K562 (cell line): ENCODE measurements around the gene TMEM25. TPM values are rescaled to one million over a fixed set of nuclear protein-coding genes. Genes with fewer than 3 reads are reported as not detected.

ENCODE experiments used
- ATAC-seq: fragments of 200-7000 bp; cut with Tn5 transposase; 3 replicates; pipeline ENCODE4 v1.9.1; 2020; ENCODE audit warnings: moderate library complexity
- Bru-seq: library from RNA; stranded (reverse); fragments of 400-500 nt; gene quantifications from one replicate; lab custom pipeline; 2021; lab: Mats Ljungman, UMichigan
- BruChase-seq, 2 experiments: library from RNA; stranded (reverse); fragments of 400-500 nt; gene quantifications; one replicate each; lab custom pipeline; 2021; lab: Mats Ljungman, UMichigan
- BruUV-seq: library from RNA; stranded (reverse); fragments of 400-500 nt; replicated peaks from 2 replicates; lab custom pipeline; 2021; lab: Mats Ljungman, UMichigan
- CTCF ChIA-PET: fragments of 300-600 bp; formaldehyde crosslinking; extraction: SDS; loops from one replicate; lab custom pipeline; 2021; ENCODE audit warnings: low intra/inter-chr PET ratio; lab: Yijun Ruan, JAX
- POLR2A ChIA-PET: fragments of 300-600, 350-650 bp; sonication (Branson Sonifier 250); formaldehyde crosslinking; extraction: SDS; loops from one replicate; lab custom pipeline; 2021; ENCODE audit warnings: antibody characterized with exemption, inconsistent platforms; lab: Yijun Ruan, JAX
- DNase-seq, 4 experiments: peaks; one replicate each; pipeline versions ENCODE4 v3.0.0 to v3.0.0-alpha.2; 2011 to 2018; ENCODE audit warnings: low spot score in 3 of 4, mixed read lengths in 3 of 4; ENCODE audit errors: extremely low read depth in 1 of 4
- FAIRE-seq: peaks from 2 replicates; lab custom pipeline; 2011; peaks lifted over from hg19 to GRCh38; lab: Jason Lieb, UNC
- H2AFZ ChIP-seq: 2 replicates; pipeline ENCODE4 v1.6.0; 2011; ENCODE audit warnings: low read depth, low read length, control low read depth, inconsistent platforms
- H3K27ac ChIP-seq: fragments of 200-600 bp; 3 replicates; pipeline ENCODE4 v1.8.0; 2011; ENCODE audit warnings: low read depth, mild to moderate bottlenecking, control low read depth, inconsistent platforms, low read length, moderate library complexity, mixed read lengths; ENCODE audit errors: extremely low read depth
- H3K27me3 ChIP-seq, 2 experiments: fragments of 300-600 bp in 1 of 2; 2 replicates in 1 of 2; 3 replicates in 1 of 2; pipeline versions ENCODE4 v1.6.0 to v1.8.0; 2011; ENCODE audit warnings: inconsistent platforms in 2 of 2, low read length in 2 of 2, mild to moderate bottlenecking in 1 of 2, mixed read lengths in 1 of 2, moderate library complexity in 1 of 2; ENCODE audit not compliant: control insufficient read depth in 2 of 2, insufficient read depth in 2 of 2
- H3K36me3 ChIP-seq: fragments of 300-600 bp; 3 replicates; pipeline ENCODE4 v1.8.0; 2011; ENCODE audit warnings: mild to moderate bottlenecking, low read length, inconsistent platforms; ENCODE audit not compliant: control insufficient read depth, insufficient read depth
- H3K4me1 ChIP-seq, 2 experiments: fragments of 200-600 bp in 1 of 2; replicated peaks in 1 of 2; 2 replicates in 1 of 2; 3 replicates in 1 of 2; pipeline versions ENCODE4 v1.5.1 to v1.8.0; 2011; ENCODE audit warnings: inconsistent platforms in 2 of 2, low read length in 2 of 2, mild to moderate bottlenecking in 1 of 2, mixed read lengths in 1 of 2, moderate library complexity in 1 of 2; ENCODE audit not compliant: control insufficient read depth in 2 of 2, insufficient read depth in 2 of 2
- H3K4me2 ChIP-seq: 2 replicates; pipeline ENCODE4 v1.6.1; 2011; ENCODE audit warnings: low read length, control low read depth, inconsistent platforms, mixed read lengths; ENCODE audit not compliant: insufficient read depth
- H3K4me3 ChIP-seq: fragments of 200-600 bp; sonication (generic), shearing (Covaris generic); 2 replicates; pipeline ENCODE4 v1.5.1; 2016; ENCODE audit warnings: control low read depth, inconsistent platforms
- H3K79me2 ChIP-seq: fragments of 200-600 bp; 3 replicates; pipeline ENCODE4 v1.8.0; 2011; ENCODE audit warnings: low read length, inconsistent platforms; ENCODE audit not compliant: control insufficient read depth, insufficient read depth
- H3K9ac ChIP-seq, 2 experiments: 2 replicates each; pipeline versions ENCODE4 v1.6.0 to v1.6.1; 2011; ENCODE audit warnings: low read depth in 2 of 2, low read length in 2 of 2, control low read depth in 1 of 2, inconsistent platforms in 1 of 2, mild to moderate bottlenecking in 1 of 2, mixed read lengths in 1 of 2; ENCODE audit not compliant: insufficient read depth in 1 of 2
- H3K9me1 ChIP-seq: one replicate; pipeline ENCODE4 v1.6.0; 2011; ENCODE audit warnings: inconsistent platforms, mild to moderate bottlenecking, low read length, moderate library complexity; ENCODE audit not compliant: control insufficient read depth, insufficient read depth
- H3K9me3 ChIP-seq: replicated peaks from 2 replicates; pipeline ENCODE4 v1.5.1; 2011; ENCODE audit warnings: low read depth, low read length, inconsistent platforms; ENCODE audit not compliant: control insufficient read depth, insufficient read depth
- H4K20me1 ChIP-seq: replicated peaks from 2 replicates; pipeline ENCODE4 v1.6.1; 2011; ENCODE audit warnings: low read length, inconsistent platforms, mixed read lengths; ENCODE audit not compliant: control insufficient read depth, insufficient read depth
- NCOA2 ChIP-seq, 2 experiments: fragments of 450-650 bp; IDR thresholded peaks; 2 replicates each; pipeline ENCODE4 v1.6.1; 2018; ENCODE audit warnings: mild to moderate bottlenecking in 2 of 2, moderate library complexity in 1 of 2; ENCODE audit not compliant: partially characterized antibody in 2 of 2
- ZFX ChIP-seq: sonication (generic); formaldehyde crosslinking; IDR thresholded peaks from 2 replicates; pipeline ENCODE4 v1.8.0; 2022; ENCODE audit warnings: mild to moderate bottlenecking, missing genetic modification reagents, moderate library complexity
- ZNF583 ChIP-seq: fragments of 250-450 bp; sonication (Bioruptor Pico); IDR thresholded peaks from 2 replicates; pipeline ENCODE4 v1.4.0; 2020
- WGBS: fragments of 100-300 bp; shearing (Covaris generic); methylation state at CpG from one replicate; pipeline ENCODE4 v1.1.6; 2016; ENCODE audit warnings: low coverage, mixed read lengths; ENCODE audit not compliant: insufficient coverage; ENCODE audit errors: missing lambda C conversion rate; 5-methylcytosine and 5-hydroxymethylcytosine counted together
- in situ Hi-C: fragments of 300-500 bp; cut with MboI; formaldehyde crosslinking; loops from 4 replicates; pipeline ENCODE4 v1.15.0; 2018; ENCODE audit warnings: inconsistent platforms, mixed read lengths
- intact Hi-C: fragments of 100-400 bp; cut with micrococcal nuclease; formaldehyde crosslinking; loops from 2 replicates; pipeline ENCODE4 v1.14.2; 2022
- long read RNA-seq, 3 experiments: library from polyadenylated mRNA in 2 of 3; library from RNA in 1 of 3; unstranded in 2 of 3; stranded (forward) in 1 of 3; transcript quantifications; one replicate each; pipeline ENCODE4 v2.0.0, GENCODE V29; 2019 to 2022
- polyA minus RNA-seq, 3 experiments: library from RNA; depleted of rRNA, polyadenylated mRNA; stranded (reverse); fragments of >200 nt; gene quantifications; 2 replicates each; pipeline ENCODE4 v1.2.3, GENCODE V29; 2011
- polyA plus RNA-seq, 8 experiments: library from polyadenylated mRNA; depleted of rRNA in 4 of 8; stranded (reverse) in 5 of 8; unstranded in 3 of 8; fragments of >200 nt; fragmentation: Nextera tagmentation in 2 of 8; fragmentation: Illumina TruSeq in 1 of 8; extraction: Ambion mirVana in 2 of 8; extraction: Trizol in 1 of 8; gene quantifications; 2 replicates each; pipeline versions ENCODE4 v1.2.1 to v1.2.3, GENCODE V29; 2011 to 2014; ENCODE audit warnings: inconsistent platforms in 1 of 8, missing spikeins in 1 of 8
- total RNA-seq, 7 experiments: library from RNA; depleted of rRNA in 6 of 7; stranded (reverse); fragments of >200 nt in 6 of 7; fragmentation: Illumina TruSeq in 2 of 7; extraction: Trizol in 2 of 7; gene quantifications; 2 replicates each; pipeline versions ENCODE4 v1.2.1 to v1.2.3, GENCODE V29; 2011 to 2021; ENCODE audit warnings: low replicate concordance in 1 of 7
- TF ChIP-seq, protein P1 (sequence below): sonication (generic); formaldehyde crosslinking; IDR thresholded peaks from 2 replicates; pipeline ENCODE4 v1.8.0; 2022; ENCODE audit warnings: mild to moderate bottlenecking, low read depth, missing genetic modification reagents
- TF ChIP-seq, protein P2 (sequence below): IDR thresholded peaks from 3 replicates; pipeline ENCODE4 v1.6.1; 2011; ENCODE audit warnings: borderline replicate concordance, mild to moderate bottlenecking, moderate library complexity; ENCODE audit not compliant: insufficient read length; ENCODE audit errors: extremely low read depth
- TF ChIP-seq, protein P3 (sequence below), 3 experiments: IDR thresholded peaks in 2 of 3; conservative IDR thresholded peaks in 1 of 3; 2 replicates each; pipeline ENCODE4 v1.5.1; 2011 to 2012; ENCODE audit warnings: low read length in 3 of 3, mild to moderate bottlenecking in 3 of 3, control low read depth in 2 of 3, improper control_type of control experiment in 1 of 3, inconsistent platforms in 1 of 3, low read depth in 1 of 3, mixed read lengths in 1 of 3, moderate library complexity in 1 of 3; ENCODE audit not compliant: insufficient read depth in 2 of 3

TMEM25 gene
- 15.4 and 39.3 TPM in 2 replicates for total RNA-seq (2011; cell fraction: chromatin; rRNA removed; ENCODE audit: low replicate concordance)
- 19.7 and 20.1 TPM in 2 replicates for total RNA-seq (2011; cell fraction: nucleolus; rRNA removed)
- total RNA-seq (2011; cell fraction: nucleoplasm; rRNA removed) = 15.8 and 18.2 TPM in 2 replicates
- total RNA-seq (2014; rRNA removed) (1.5 and 2.1 TPM in 2 replicates), total RNA-seq (2014; rRNA removed; fragmentation: Illumina TruSeq; extraction: Trizol) (0.77 and 1.2 TPM in 2 replicates), total RNA-seq (2015; rRNA removed; fragmentation: Illumina TruSeq; extraction: Trizol) (1.8 and 2.0 TPM in 2 replicates), total RNA-seq (2021) (3.2 TPM in 2 replicates), polyA plus RNA-seq (2011; rRNA removed) (2.2 and 7.1 TPM in 2 replicates), polyA plus RNA-seq (2014; fragmentation: Illumina TruSeq; extraction: Trizol) (2.7 and 3.4 TPM in 2 replicates), polyA plus RNA-seq (2014; fragmentation: Nextera tagmentation; extraction: Ambion mirVana) (under 1 TPM; 0.34 to 0.49 TPM), polyA plus RNA-seq (2014; rRNA removed) (3.8 and 4.3 TPM in 2 replicates), polyA minus RNA-seq (2011; rRNA and poly(A)+ RNA removed) (4.1 and 5.3 TPM in 2 replicates), Bru-seq, nascent RNA (percentile 39 among the genes with signal in this experiment), BruChase-seq, experiment 1, labeled RNA remaining after a 2-hour chase (percentile 36 among the genes with signal in this experiment), BruChase-seq, experiment 2, labeled RNA remaining after a 6-hour chase (percentile 40 among the genes with signal in this experiment)
- polyA plus RNA-seq (2011; cell fraction: cytosol; rRNA removed) = 4.0 and 6.3 TPM in 2 replicates
- polyA plus RNA-seq (2011; cell fraction: nucleus; rRNA removed) = 35.3 and 59.2 TPM in 2 replicates
- 1.6 and 4.2 TPM in 2 replicates for polyA plus RNA-seq (2012)
- 2.1 and 6.1 TPM in 2 replicates for polyA minus RNA-seq (2011; cell fraction: cytosol; rRNA and poly(A)+ RNA removed)
- 11.3 and 17.8 TPM in 2 replicates for polyA minus RNA-seq (2011; cell fraction: nucleus; rRNA and poly(A)+ RNA removed)
- long read RNA-seq, experiment 1, partial matches to known transcripts = 1 of 5 reads
- long read RNA-seq, experiment 1, other reads (novel, unspliced or antisense) = 1 of 5 reads
- long read RNA-seq, experiment 2 = 0 reads
- long read RNA-seq, experiment 3 = 0 reads

DNA sequence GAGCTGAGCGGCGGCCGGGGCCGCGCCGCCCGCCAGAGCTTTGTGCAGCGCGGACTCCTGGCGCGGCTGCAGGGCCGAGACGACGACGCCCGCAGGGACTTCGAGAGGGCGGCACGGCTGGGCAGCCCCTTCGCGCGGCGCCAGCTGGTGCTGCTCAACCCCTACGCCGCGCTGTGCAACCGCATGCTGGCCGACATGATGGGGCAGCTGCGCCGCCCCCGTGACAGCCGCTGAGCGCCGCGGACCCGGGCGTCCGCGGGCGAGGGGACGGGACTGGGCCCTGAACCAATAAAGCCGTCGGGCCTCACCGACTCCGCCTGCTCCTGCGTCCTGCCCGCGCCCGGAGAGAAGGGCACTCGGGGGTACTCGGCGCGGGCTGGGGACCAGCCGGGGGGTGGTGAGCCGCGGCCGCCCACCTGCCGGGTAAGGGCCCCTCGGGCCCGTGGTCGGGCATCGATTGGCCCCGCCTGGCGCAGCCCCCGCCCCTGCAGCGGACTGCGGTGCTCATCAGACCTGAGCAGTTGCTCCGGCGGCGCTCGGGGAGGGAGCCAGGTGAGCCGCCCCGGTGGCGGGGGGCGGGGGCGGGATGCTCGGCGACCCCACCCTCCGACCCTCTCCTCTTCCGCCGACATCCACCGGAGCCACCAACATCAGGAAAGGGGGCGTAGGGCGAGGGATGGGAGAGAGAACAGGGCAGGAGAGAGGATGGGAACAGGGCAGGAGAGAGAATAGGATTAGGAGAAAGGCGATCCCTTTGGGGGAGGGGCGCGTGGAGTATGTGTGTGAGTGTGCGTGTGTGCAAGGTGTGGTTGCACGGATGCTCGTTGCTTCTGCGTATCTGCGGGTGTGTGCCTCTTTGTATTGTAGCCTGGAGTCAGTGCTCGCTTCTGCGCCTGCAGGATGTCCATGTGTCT, at the start of gene TMEM25:
TSS of gene TMEM25 (plus strand) at position 510 of the 914 bp plus-strand sequence. CDS start 610 bp downstream, outside the sequence.
- H3K9ac ChIP-seq = peak within 1 kb of the TSS; percentile 69 to 91
- TF ChIP-seq ZFX (CRISPR knock-in tag) (peak; percentile 98), NCOA2 (IDR thresholded peaks at IDR 0.05; ENCODE audit: partially characterized antibody in 2 of 2) (no peak), ZNF583 (CRISPR knock-in tag) (0 out of 2 replicates have a peak, but pooled peaks have one; percentile 45)
- TF ChIP-seq, protein P1, sequence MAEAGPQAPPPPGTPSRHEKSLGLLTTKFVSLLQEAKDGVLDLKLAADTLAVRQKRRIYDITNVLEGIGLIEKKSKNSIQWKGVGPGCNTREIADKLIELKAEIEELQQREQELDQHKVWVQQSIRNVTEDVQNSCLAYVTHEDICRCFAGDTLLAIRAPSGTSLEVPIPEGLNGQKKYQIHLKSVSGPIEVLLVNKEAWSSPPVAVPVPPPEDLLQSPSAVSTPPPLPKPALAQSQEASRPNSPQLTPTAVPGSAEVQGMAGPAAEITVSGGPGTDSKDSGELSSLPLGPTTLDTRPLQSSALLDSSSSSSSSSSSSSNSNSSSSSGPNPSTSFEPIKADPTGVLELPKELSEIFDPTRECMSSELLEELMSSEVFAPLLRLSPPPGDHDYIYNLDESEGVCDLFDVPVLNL = 0 out of 2 replicates have a peak, but pooled peaks have one; percentile 32
- TF ChIP-seq, protein P2, sequence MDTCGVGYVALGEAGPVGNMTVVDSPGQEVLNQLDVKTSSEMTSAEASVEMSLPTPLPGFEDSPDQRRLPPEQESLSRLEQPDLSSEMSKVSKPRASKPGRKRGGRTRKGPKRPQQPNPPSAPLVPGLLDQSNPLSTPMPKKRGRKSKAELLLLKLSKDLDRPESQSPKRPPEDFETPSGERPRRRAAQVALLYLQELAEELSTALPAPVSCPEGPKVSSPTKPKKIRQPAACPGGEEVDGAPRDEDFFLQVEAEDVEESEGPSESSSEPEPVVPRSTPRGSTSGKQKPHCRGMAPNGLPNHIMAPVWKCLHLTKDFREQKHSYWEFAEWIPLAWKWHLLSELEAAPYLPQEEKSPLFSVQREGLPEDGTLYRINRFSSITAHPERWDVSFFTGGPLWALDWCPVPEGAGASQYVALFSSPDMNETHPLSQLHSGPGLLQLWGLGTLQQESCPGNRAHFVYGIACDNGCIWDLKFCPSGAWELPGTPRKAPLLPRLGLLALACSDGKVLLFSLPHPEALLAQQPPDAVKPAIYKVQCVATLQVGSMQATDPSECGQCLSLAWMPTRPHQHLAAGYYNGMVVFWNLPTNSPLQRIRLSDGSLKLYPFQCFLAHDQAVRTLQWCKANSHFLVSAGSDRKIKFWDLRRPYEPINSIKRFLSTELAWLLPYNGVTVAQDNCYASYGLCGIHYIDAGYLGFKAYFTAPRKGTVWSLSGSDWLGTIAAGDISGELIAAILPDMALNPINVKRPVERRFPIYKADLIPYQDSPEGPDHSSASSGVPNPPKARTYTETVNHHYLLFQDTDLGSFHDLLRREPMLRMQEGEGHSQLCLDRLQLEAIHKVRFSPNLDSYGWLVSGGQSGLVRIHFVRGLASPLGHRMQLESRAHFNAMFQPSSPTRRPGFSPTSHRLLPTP = no peak
- TF ChIP-seq, protein P3, sequence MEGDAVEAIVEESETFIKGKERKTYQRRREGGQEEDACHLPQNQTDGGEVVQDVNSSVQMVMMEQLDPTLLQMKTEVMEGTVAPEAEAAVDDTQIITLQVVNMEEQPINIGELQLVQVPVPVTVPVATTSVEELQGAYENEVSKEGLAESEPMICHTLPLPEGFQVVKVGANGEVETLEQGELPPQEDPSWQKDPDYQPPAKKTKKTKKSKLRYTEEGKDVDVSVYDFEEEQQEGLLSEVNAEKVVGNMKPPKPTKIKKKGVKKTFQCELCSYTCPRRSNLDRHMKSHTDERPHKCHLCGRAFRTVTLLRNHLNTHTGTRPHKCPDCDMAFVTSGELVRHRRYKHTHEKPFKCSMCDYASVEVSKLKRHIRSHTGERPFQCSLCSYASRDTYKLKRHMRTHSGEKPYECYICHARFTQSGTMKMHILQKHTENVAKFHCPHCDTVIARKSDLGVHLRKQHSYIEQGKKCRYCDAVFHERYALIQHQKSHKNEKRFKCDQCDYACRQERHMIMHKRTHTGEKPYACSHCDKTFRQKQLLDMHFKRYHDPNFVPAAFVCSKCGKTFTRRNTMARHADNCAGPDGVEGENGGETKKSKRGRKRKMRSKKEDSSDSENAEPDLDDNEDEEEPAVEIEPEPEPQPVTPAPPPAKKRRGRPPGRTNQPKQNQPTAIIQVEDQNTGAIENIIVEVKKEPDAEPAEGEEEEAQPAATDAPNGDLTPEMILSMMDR (IDR thresholded peaks at IDR 0.05 in 2 of 3, conservative IDR thresholded peaks at IDR 0.05 in 1 of 3; ENCODE audit: insufficient read depth in 2 of 3, low read depth in 1 of 3, low read length in 3 of 3) = 0 out of 6 replicates have a peak, but pooled peaks of 1 of the 3 experiments have one; percentile 2

More for the DNA sequence above, at the start of gene TMEM25:
- WGBS = 3% methylated on average over 76 of the region's 94 CpGs
- in situ Hi-C loops (no loop called here), intact Hi-C loops (loop anchor here (5.0 kb wide), 1 partner anchor 36 kb away; the partner anchor contains the start of gene IFT46)
- H3K9me3 ChIP-seq = no peaks in the 10 kb centered on the region
- DNase-seq = peak; percentile 70 to 93 (median 90)
- ATAC-seq = peak; percentile 83
- H3K4me2 ChIP-seq = peak within 1 kb of the TSS; percentile 85
- H3K79me2 ChIP-seq = no peaks in the 10 kb centered on the region; the same call in 2 of the 3 replicates
- CTCF ChIA-PET = interaction anchor here (0.6 kb wide), 1 partner anchor 185 kb away, joined by 3 read pairs; no protein-coding TSS in a partner anchor
- FAIRE-seq = no peak
- H3K9me1 ChIP-seq = no peaks in the 10 kb centered on the region
- no peaks in the 10 kb centered on the region for H4K20me1 ChIP-seq
- H3K4me3 ChIP-seq = peak within 1 kb of the TSS; percentile 65
- peaks cover 9 to 43% of the 10 kb centered on the region in 2 experiments; a peak in 4 of 5 replicates for H3K4me1 ChIP-seq
- POLR2A ChIA-PET = interaction anchor here (0.6 to 1.2 kb wide), 5 partner anchors 16 to 1253 kb away, joined by 3 to 8 read pairs (median 3); partner anchors contain the start of gene ARCN1
- H3K36me3 ChIP-seq = no peaks in the 10 kb centered on the region; the same call in 2 of the 3 replicates
- no peaks in the 10 kb centered on the region for H3K27me3 ChIP-seq
- peak within 1 kb of the TSS; percentile 91 for H2AFZ ChIP-seq
- H3K27ac ChIP-seq = peak within 1 kb of the TSS; percentile 52
- BruUV-seq = no TSS peak
